IPS-18a (cell line): ENCODE data around the gene RHBDF1.
A peak's percentile ranks its signal among the peaks of the same experiment; 100 is the strongest.

ENCODE experiments used
- H3K27ac ChIP-seq: one replicate; pipeline ENCODE4 v1.5.1; 2013; ENCODE audit warnings: low read length
- H3K27me3 ChIP-seq: one replicate; pipeline ENCODE4 v1.6.1; 2013; ENCODE audit warnings: mild to moderate bottlenecking, low read length; ENCODE audit not compliant: control insufficient read depth, insufficient read depth
- H3K36me3 ChIP-seq: one replicate; pipeline ENCODE4 v1.6.1; 2013; ENCODE audit warnings: low read depth, low read length; ENCODE audit not compliant: control insufficient read depth
- H3K4me1 ChIP-seq: one replicate; pipeline ENCODE4 v1.6.1; 2013; ENCODE audit warnings: low read depth, low read length; ENCODE audit not compliant: control insufficient read depth
- H3K4me3 ChIP-seq: one replicate; pipeline ENCODE4 v1.5.1; 2013; ENCODE audit warnings: low read length
- H3K9ac ChIP-seq: one replicate; pipeline ENCODE4 v1.6.1; 2013; ENCODE audit warnings: mild to moderate bottlenecking, low read length, moderate library complexity
- H3K9me3 ChIP-seq: one replicate; pipeline ENCODE4 v1.6.1; 2013; ENCODE audit warnings: low read depth, low read length; ENCODE audit not compliant: control insufficient read depth

The RHBDF1 gene

GRCh38 chr16:89391-90302 is 17.2 kb upstream of the RHBDF1 start:
- Histone ChIP-seq H3K27ac (no peak overlapping the region), H3K36me3 (peaks cover 19% of the 10 kb centered on the region), H3K27me3 (no peaks in the 10 kb centered on the region), H3K9me3 (no peaks in the 10 kb centered on the region), H3K4me3 (no peak overlapping the region), H3K9ac (no peak overlapping the region), H3K4me1 (no peaks in the 10 kb centered on the region)

GRCh38 chr16:88613-89012 is 16.2 kb upstream of the RHBDF1 start:
- no peaks in the 10 kb centered on the region for H3K9me3 ChIP-seq
- H3K4me3 ChIP-seq, result no peak overlapping the region
- no peak overlapping the region for H3K9ac ChIP-seq
- H3K4me1 ChIP-seq, result no peaks in the 10 kb centered on the region
- no peak overlapping the region for H3K27ac ChIP-seq
- H3K36me3 ChIP-seq, result peaks cover 19% of the 10 kb centered on the region
- H3K27me3 ChIP-seq, result no peaks in the 10 kb centered on the region

GRCh38 chr16:86483-86952 is 14.1 kb upstream of the RHBDF1 start:
- no peaks in the 10 kb centered on the region for H3K27me3 ChIP-seq
- peaks cover 19% of the 10 kb centered on the region for H3K36me3 ChIP-seq
- H3K9me3 ChIP-seq, result no peaks in the 10 kb centered on the region
- H3K9ac ChIP-seq, result no peak overlapping the region
- peaks cover 5% of the 10 kb centered on the region for H3K4me1 ChIP-seq
- no peak overlapping the region for H3K27ac ChIP-seq
- no peak overlapping the region for H3K4me3 ChIP-seq

GRCh38 chr16:85865-86264 is 13.4 kb upstream of the RHBDF1 start:
- H3K4me1 ChIP-seq, result peaks cover 5% of the 10 kb centered on the region
- H3K9me3 ChIP-seq, result no peaks in the 10 kb centered on the region
- no peak overlapping the region for H3K4me3 ChIP-seq
- H3K27ac ChIP-seq, result no peak overlapping the region
- H3K27me3 ChIP-seq, result no peaks in the 10 kb centered on the region
- peaks cover 19% of the 10 kb centered on the region for H3K36me3 ChIP-seq
- no peak overlapping the region for H3K9ac ChIP-seq

GRCh38 chr16:85407-85782 is 13.0 kb upstream of the RHBDF1 start:
- Histone ChIP-seq H3K4me3 (no peak overlapping the region), H3K9ac (no peak overlapping the region), H3K27ac (no peak overlapping the region), H3K36me3 (peaks cover 19% of the 10 kb centered on the region), H3K27me3 (no peaks in the 10 kb centered on the region), H3K4me1 (peaks cover 5% of the 10 kb centered on the region), H3K9me3 (no peaks in the 10 kb centered on the region)

- no peak overlapping the region for H3K9ac ChIP-seq
- peaks cover 5% of the 10 kb centered on the region for H3K4me1 ChIP-seq
- no peak overlapping the region for H3K4me3 ChIP-seq
- no peaks in the 10 kb centered on the region for H3K27me3 ChIP-seq
- no peak overlapping the region for H3K27ac ChIP-seq
- peaks cover 19% of the 10 kb centered on the region for H3K36me3 ChIP-seq
- H3K9me3 ChIP-seq, result no peaks in the 10 kb centered on the region
Measured at GRCh38 chr16:84718-85406, 12.4 kb upstream of the RHBDF1 start.

GRCh38 chr16:83781-84615 is 11.6 kb upstream of the RHBDF1 start:
- H3K9me3 ChIP-seq, result no peaks in the 10 kb centered on the region
- no peaks in the 10 kb centered on the region for H3K27me3 ChIP-seq
- H3K4me1 ChIP-seq, result peaks cover 5% of the 10 kb centered on the region
- no peak overlapping the region for H3K27ac ChIP-seq
- peaks cover 12% of the 10 kb centered on the region for H3K36me3 ChIP-seq
- no peak overlapping the region for H3K4me3 ChIP-seq
- H3K9ac ChIP-seq, result no peak overlapping the region

GRCh38 chr16:83060-83603 is 10.7 kb upstream of the RHBDF1 start:
- Histone ChIP-seq H3K27ac (no peak overlapping the region), H3K4me3 (no peak overlapping the region), H3K27me3 (peaks cover 6% of the 10 kb centered on the region), H3K9ac (no peak overlapping the region), H3K4me1 (peaks cover 5% of the 10 kb centered on the region), H3K9me3 (no peaks in the 10 kb centered on the region), H3K36me3 (peaks cover 8% of the 10 kb centered on the region)

- no peaks in the 10 kb centered on the region for H3K36me3 ChIP-seq
- no peak overlapping the region for H3K27ac ChIP-seq
- H3K27me3 ChIP-seq, result peaks cover 6% of the 10 kb centered on the region
- peaks cover 19% of the 10 kb centered on the region for H3K4me1 ChIP-seq
- no peak overlapping the region for H3K9ac ChIP-seq
- H3K4me3 ChIP-seq, result no peak overlapping the region
- no peaks in the 10 kb centered on the region for H3K9me3 ChIP-seq
Measured at GRCh38 chr16:79151-80054, 7.0 kb upstream of the RHBDF1 start.

- Histone ChIP-seq H3K4me1 (peaks cover 24% of the 10 kb centered on the region), H3K36me3 (no peaks in the 10 kb centered on the region), H3K9me3 (no peaks in the 10 kb centered on the region), H3K27ac (no peak overlapping the region), H3K4me3 (peak overlapping the region; percentile 64), H3K9ac (peak overlapping the region; percentile 17), H3K27me3 (peaks cover 7% of the 10 kb centered on the region)
Measured at GRCh38 chr16:78444-79150, 6.2 kb upstream of the RHBDF1 start.
